ENCODE measurements around the gene SDCCAG8.

DNA sequence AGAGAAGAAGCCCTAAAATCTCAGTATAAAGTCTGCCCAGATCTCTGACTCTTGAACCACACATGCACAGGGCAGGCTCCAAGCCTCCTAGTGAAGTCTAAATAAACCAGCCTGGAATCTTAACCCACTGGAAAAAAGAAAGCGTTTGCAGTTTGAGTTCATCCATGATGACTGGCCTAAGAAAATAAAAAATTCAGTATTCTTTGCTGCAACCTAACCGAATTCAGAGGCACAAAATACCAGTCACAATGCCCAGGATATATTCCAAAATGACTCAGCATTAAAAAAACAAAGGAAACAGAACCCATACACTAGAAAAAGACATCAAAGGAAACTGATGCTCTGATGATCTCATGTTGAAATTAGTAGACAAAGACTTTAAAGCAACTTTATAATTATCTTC, 269.2 kb downstream of the SDCCAG8 start:
- TF ChIP-seq ZNF274 (IDR thresholded peaks at IDR 0.05; ENCODE audit: low read length), result no peak
- no peak for TF ChIP-seq ZNF274 (tag by site-specific recombination; IDR thresholded peaks at IDR 0.05; ENCODE audit: borderline replicate concordance)
- TF ChIP-seq ZBTB21 (tag by site-specific recombination; IDR thresholded peaks at IDR 0.05), result no peak
- TF ChIP-seq ZIC2 (tag by site-specific recombination; IDR thresholded peaks at IDR 0.05), result no peak
- TF ChIP-seq ZNF354C (tag by site-specific recombination; IDR thresholded peaks at IDR 0.05; ENCODE audit: borderline replicate concordance, low read depth), result no peak
- TF ChIP-seq, protein P1, sequence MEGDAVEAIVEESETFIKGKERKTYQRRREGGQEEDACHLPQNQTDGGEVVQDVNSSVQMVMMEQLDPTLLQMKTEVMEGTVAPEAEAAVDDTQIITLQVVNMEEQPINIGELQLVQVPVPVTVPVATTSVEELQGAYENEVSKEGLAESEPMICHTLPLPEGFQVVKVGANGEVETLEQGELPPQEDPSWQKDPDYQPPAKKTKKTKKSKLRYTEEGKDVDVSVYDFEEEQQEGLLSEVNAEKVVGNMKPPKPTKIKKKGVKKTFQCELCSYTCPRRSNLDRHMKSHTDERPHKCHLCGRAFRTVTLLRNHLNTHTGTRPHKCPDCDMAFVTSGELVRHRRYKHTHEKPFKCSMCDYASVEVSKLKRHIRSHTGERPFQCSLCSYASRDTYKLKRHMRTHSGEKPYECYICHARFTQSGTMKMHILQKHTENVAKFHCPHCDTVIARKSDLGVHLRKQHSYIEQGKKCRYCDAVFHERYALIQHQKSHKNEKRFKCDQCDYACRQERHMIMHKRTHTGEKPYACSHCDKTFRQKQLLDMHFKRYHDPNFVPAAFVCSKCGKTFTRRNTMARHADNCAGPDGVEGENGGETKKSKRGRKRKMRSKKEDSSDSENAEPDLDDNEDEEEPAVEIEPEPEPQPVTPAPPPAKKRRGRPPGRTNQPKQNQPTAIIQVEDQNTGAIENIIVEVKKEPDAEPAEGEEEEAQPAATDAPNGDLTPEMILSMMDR (tag by site-specific recombination; IDR thresholded peaks at IDR 0.05), result no peak
- TF ChIP-seq, protein P2, sequence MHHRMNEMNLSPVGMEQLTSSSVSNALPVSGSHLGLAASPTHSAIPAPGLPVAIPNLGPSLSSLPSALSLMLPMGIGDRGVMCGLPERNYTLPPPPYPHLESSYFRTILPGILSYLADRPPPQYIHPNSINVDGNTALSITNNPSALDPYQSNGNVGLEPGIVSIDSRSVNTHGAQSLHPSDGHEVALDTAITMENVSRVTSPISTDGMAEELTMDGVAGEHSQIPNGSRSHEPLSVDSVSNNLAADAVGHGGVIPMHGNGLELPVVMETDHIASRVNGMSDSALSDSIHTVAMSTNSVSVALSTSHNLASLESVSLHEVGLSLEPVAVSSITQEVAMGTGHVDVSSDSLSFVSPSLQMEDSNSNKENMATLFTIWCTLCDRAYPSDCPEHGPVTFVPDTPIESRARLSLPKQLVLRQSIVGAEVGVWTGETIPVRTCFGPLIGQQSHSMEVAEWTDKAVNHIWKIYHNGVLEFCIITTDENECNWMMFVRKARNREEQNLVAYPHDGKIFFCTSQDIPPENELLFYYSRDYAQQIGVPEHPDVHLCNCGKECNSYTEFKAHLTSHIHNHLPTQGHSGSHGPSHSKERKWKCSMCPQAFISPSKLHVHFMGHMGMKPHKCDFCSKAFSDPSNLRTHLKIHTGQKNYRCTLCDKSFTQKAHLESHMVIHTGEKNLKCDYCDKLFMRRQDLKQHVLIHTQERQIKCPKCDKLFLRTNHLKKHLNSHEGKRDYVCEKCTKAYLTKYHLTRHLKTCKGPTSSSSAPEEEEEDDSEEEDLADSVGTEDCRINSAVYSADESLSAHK (tag by site-specific recombination; IDR thresholded peaks at IDR 0.05), result no peak
- TF ChIP-seq, protein P3, sequence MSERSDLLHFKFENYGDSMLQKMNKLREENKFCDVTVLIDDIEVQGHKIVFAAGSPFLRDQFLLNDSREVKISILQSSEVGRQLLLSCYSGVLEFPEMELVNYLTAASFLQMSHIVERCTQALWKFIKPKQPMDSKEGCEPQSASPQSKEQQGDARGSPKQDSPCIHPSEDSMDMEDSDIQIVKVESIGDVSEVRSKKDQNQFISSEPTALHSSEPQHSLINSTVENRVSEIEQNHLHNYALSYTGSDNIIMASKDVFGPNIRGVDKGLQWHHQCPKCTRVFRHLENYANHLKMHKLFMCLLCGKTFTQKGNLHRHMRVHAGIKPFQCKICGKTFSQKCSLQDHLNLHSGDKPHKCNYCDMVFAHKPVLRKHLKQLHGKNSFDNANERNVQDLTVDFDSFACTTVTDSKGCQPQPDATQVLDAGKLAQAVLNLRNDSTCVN (tag by site-specific recombination; optimal IDR thresholded peaks at IDR 0.05), result no peak
- TF ChIP-seq ZNF174 (tag by site-specific recombination; IDR thresholded peaks at IDR 0.05), result no peak
- no peak for TF ChIP-seq ZXDB (tag by site-specific recombination; IDR thresholded peaks at IDR 0.05)
- no peak for TF ChIP-seq SP2 (tag by site-specific recombination; IDR thresholded peaks at IDR 0.05)

Measured in HEK293 (cell line).